Nephron progenitor cell (in vitro differentiated cells): ENCODE results near the gene AHI1.
"Not testable (repeated sequence)": the region's sequence is repeated elsewhere in the genome, so short reads cannot be mapped to it uniquely, and the experiment has no call there.

Source experiments
- DNase-seq: peaks from one replicate; pipeline ENCODE4 v3.0.0; 2021
- H3K27ac Mint-ChIP-seq: 2 replicates; pipeline ENCODE4 v1.8.0; 2021; ENCODE audit warnings: mild to moderate bottlenecking, moderate library complexity, mixed read lengths
- H3K27me3 Mint-ChIP-seq: 2 replicates; pipeline ENCODE4 v1.8.0; 2021; ENCODE audit warnings: mild to moderate bottlenecking, low read depth, mixed read lengths; ENCODE audit not compliant: poor library complexity
- H3K36me3 Mint-ChIP-seq: 2 replicates; pipeline ENCODE4 v1.8.0; 2021; ENCODE audit warnings: low read depth, mixed read lengths
- H3K4me1 Mint-ChIP-seq: 2 replicates; pipeline ENCODE4 v1.8.0; 2021; ENCODE audit warnings: mixed read lengths
- H3K4me3 Mint-ChIP-seq: 2 replicates; pipeline ENCODE4 v1.8.0; 2021; ENCODE audit warnings: mild to moderate bottlenecking, moderate library complexity, mixed read lengths
- H3K9me3 Mint-ChIP-seq: 2 replicates; pipeline ENCODE4 v1.8.0; 2021; ENCODE audit warnings: mild to moderate bottlenecking, moderate library complexity, mixed read lengths
- CTCF ChIP-seq: fragments of 200-600 bp; sonication (generic); IDR thresholded peaks from 2 replicates; pipeline ENCODE4 v1.5.0; 2021; ENCODE audit warnings: antibody characterized with exemption

Gene AHI1

DNA sequence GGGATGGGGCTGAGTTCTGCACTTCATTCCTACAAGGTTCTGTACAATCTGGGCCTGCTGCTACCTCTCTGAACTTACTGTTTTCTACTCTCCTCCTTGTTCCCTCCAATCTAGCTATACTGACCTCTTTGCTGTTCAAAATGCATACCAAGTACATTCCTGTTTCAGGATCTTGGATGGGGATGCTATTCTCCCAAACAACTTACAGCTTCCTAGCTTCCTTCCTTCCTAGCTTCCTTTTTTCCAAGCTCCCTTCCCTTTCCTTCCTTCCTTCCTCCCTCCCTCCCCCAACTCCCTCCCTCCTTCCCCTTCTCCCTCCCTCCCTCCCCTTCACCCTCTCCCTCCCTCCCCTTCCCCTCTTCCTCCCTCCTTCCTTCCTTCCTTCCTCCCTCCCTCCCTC, 117.9 kb downstream of the AHI1 start:
- TF ChIP-seq CTCF, result no peak
- Mint-ChIP-seq H3K36me3 (no peaks in the 10 kb centered on the region), H3K4me3 (no peak overlapping the region), H3K27ac (no peak overlapping the region), H3K27me3 (no peaks in the 10 kb centered on the region), H3K4me1 (no peaks in the 10 kb centered on the region), H3K9me3 (no peaks in the 10 kb centered on the region)
- no peak for DNase-seq

DNA sequence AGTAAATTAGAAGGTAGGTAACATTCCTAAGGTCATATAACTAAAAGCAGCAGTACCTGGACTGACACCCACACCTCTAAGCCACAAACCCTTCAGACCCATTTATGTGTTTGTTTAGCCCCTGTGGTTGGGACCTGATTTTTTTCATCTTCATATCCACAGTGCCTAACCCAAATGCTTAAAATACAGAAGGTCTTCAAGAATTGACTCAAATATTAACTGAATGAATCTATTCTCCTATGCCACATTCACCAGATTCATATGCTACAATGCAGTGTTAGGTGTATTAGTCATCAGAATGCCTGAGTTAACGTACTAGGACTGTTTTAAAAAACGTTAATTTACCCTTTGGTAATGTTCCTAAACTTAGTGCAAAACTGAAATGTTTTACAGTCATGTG, 124.8 kb downstream of the AHI1 start:
- Mint-ChIP-seq H3K9me3 (peaks cover 28% of the 10 kb centered on the region), H3K4me1 (no peaks in the 10 kb centered on the region), H3K36me3 (peaks cover 50% of the 10 kb centered on the region), H3K27me3 (peaks cover 4% of the 10 kb centered on the region), H3K4me3 (no peak overlapping the region), H3K27ac (no peak overlapping the region)
- no peak for TF ChIP-seq CTCF
- no peak for DNase-seq

DNA sequence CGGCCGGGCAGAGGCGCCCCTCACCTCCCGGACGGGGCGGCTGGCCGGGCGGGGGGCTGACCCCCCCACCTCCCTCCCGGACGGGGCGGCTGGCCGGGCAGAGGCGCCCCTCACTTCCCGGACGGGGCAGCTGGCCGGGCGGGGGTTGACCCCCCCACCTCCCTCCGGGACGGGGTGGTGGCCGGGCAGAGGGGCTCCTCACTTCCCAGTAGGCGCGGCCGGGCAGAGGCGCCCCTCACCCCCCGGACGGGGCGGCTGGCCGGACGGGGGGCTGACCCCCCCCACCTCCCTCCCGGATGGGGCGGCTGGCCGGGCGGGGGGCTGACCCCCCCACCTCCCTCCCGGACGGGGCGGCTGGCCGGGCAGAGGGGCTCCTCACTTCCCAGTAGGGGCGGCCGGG, 133.9 kb downstream of the AHI1 start:
- H3K4me3 Mint-ChIP-seq, H3K4me1 Mint-ChIP-seq, H3K27ac Mint-ChIP-seq, H3K27me3 Mint-ChIP-seq, DNase-seq: not testable (repeated sequence)
- Mint-ChIP-seq H3K36me3 (peaks cover 52% of the 10 kb centered on the region), H3K9me3 (peaks cover 53% of the 10 kb centered on the region)

DNA sequence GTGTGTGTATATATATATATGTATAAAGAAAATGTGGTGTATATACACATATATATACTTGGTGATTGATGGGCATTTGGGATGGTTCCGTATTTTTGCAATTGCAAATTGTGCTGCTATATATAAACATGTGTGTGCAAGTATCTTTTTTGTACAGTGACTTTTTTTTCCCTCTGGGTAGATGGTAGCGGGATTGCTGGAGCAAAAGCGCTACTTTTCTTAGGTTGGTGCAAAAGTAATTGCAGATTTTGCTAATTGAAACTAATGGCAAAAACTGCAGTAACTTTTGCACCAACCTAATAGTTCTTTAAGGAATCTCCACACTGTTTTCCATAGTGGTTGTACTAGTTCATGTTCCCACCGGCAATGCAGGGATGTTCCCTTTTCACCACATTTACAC, 135.4 kb downstream of the AHI1 start:
- no peak for DNase-seq
- Mint-ChIP-seq H3K36me3 (peaks cover 37% of the 10 kb centered on the region), H3K4me1 (no peaks in the 10 kb centered on the region), H3K9me3 (peaks cover 38% of the 10 kb centered on the region), H3K27me3 (peaks cover 5% of the 10 kb centered on the region), H3K27ac (no peak overlapping the region), H3K4me3 (no peak overlapping the region)
- TF ChIP-seq CTCF, result no peak

GRCh38 chr6:135360222-135360621, 137.3 kb downstream of the AHI1 start:
- no peak overlapping the region for H3K27ac Mint-ChIP-seq
- peaks cover 18% of the 10 kb centered on the region for H3K36me3 Mint-ChIP-seq
- no peaks in the 10 kb centered on the region for H3K4me1 Mint-ChIP-seq
- TF ChIP-seq CTCF, result no peak
- peaks cover 5% of the 10 kb centered on the region for H3K27me3 Mint-ChIP-seq
- peaks cover 19% of the 10 kb centered on the region for H3K9me3 Mint-ChIP-seq
- H3K4me3 Mint-ChIP-seq, result no peak overlapping the region
- DNase-seq, result no peak

DNA sequence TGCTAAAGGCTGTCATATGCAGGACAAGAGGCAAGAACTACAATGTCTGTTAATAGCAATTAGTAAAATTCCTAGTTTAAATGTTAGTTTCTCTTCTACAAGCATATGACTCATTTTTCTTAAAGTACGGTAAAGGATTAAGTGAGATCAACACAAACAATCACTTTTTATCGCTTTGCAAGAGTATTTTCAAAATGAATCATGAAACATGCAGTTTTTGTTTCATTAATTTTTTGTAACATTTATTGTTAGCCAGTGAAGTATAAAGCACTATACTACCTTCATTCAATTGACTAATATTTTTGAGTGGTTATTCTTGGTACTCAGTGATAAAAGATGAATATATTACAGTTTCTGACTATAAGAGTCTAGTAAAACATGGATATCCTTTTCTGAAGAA, 138.6 kb downstream of the AHI1 start:
- H3K4me1 Mint-ChIP-seq, result no peaks in the 10 kb centered on the region
- H3K27me3 Mint-ChIP-seq, result peaks cover 5% of the 10 kb centered on the region

More for the DNA sequence above, 138.6 kb downstream of the AHI1 start:
- peaks cover 12% of the 10 kb centered on the region for H3K9me3 Mint-ChIP-seq
- peaks cover 12% of the 10 kb centered on the region for H3K36me3 Mint-ChIP-seq
- no peak overlapping the region for H3K4me3 Mint-ChIP-seq
- TF ChIP-seq CTCF, result no peak
- DNase-seq, result no peak
- no peak overlapping the region for H3K27ac Mint-ChIP-seq
